Measurements from ENCODE around the gene PROP1.
"Not testable (repeated sequence)": the region's sequence is repeated elsewhere in the genome, so short reads cannot be mapped to it uniquely, and the experiment has no call there.

PROP1 gene

GRCh38 chr5:177945145-177945544 lies 50.9 kb downstream of the PROP1 start:
- DNase-seq (ENCODE audit: low spot score) = not testable (repeated sequence)

GRCh38 chr5:177943805-177944736 lies 52.0 kb downstream of the PROP1 start:
- not testable (repeated sequence) for DNase-seq (ENCODE audit: low spot score)

- not testable (repeated sequence) for DNase-seq (ENCODE audit: low spot score)
Measured at GRCh38 chr5:177942896-177943295, 53.1 kb downstream of the PROP1 start.

Measured in LoVo (cell line).